ENCODE measurements around the gene TNFAIP8L3.

GRCh38 chr15:51049081-51049480 is 45.6 kb downstream of the TNFAIP8L3 start:
- TF ChIP-seq LEF1 (IDR thresholded peaks at IDR 0.05; ENCODE audit: borderline replicate concordance) (no peak), SP1 (IDR thresholded peaks at IDR 0.05) (no peak), FOXA1 (IDR thresholded peaks at IDR 0.05) (no peak), L3MBTL2 (conservative IDR thresholded peaks at IDR 0.05) (no peak), ZNF384 (IDR thresholded peaks at IDR 0.05) (no peak), ELF4 (IDR thresholded peaks at IDR 0.05) (no peak), FOXM1 (IDR thresholded peaks at IDR 0.05; ENCODE audit: borderline replicate concordance) (no peak), HDGF (IDR thresholded peaks at IDR 0.05; ENCODE audit: borderline replicate concordance) (no peak), FOXK2 (IDR thresholded peaks at IDR 0.05) (no peak), SUZ12 (IDR thresholded peaks at IDR 0.05) (no peak), TARDBP (IDR thresholded peaks at IDR 0.05) (no peak), ARNT (IDR thresholded peaks at IDR 0.05) (no peak), CTBP1 (IDR thresholded peaks at IDR 0.05; ENCODE audit: borderline replicate concordance) (no peak)

Data from HEK293T (cell line).